GM18909 (cell line): ENCODE data around the gene SPNS1.
"Not testable (repeated sequence)": the region's sequence is repeated elsewhere in the genome, so short reads cannot be mapped to it uniquely, and the experiment has no call there.

Experiments used
- ATAC-seq: cut with Tn5 transposase; IDR thresholded peaks from one replicate; pipeline ENCODE4 v1.9.1; 2021; ENCODE audit warnings: mild to moderate bottlenecking; ENCODE audit not compliant: unreplicated experiment, poor library complexity

Gene SPNS1

GRCh38 chr16:28986492-28986891 lies 11.9 kb downstream of the SPNS1 start:
- no peak for ATAC-seq

GRCh38 chr16:28987170-28987853 lies 12.7 kb downstream of the SPNS1 start:
- no peak for ATAC-seq

DNA sequence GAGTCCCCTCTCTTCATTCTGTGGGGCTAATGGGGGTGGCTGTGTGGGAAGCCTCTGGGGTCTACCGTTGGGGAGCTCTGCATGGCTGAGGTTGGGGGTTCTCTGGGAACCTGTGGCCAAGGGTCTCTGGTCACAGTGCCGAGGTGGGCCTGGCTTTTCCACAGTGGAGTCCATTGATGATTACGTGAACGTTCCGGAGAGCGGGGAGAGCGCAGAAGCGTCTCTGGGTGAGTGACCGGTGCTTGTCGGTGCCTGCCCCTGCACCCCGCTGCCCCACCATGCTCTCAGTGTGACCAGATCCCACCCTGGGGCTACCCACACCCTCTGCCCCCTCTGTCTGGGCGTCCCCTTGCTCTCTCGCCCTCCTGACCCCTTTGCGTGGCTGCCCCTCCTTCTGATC lies 14.8 kb downstream of the SPNS1 start:
- no peak for ATAC-seq

GRCh38 chr16:28990375-28991040 lies 15.9 kb downstream of the SPNS1 start:
- ATAC-seq, result no peak

- ATAC-seq, result no peak
These were observed 17.1 kb downstream of the SPNS1 start for GRCh38 chr16:28991687-28992086.

GRCh38 chr16:28992496-28992895 lies 17.9 kb downstream of the SPNS1 start:
- no peak for ATAC-seq

GRCh38 chr16:28998837-28999236 lies 24.3 kb downstream of the SPNS1 start:
- ATAC-seq, result no peak

- ATAC-seq, result no peak
These were observed 25.0 kb downstream of the SPNS1 start for GRCh38 chr16:28999577-28999976.

- ATAC-seq, result no peak
These were observed 25.4 kb downstream of the SPNS1 start for GRCh38 chr16:29000019-29000418.

- not testable (repeated sequence) for ATAC-seq
These were observed 30.0 kb downstream of the SPNS1 start for GRCh38 chr16:29004496-29005139.

DNA sequence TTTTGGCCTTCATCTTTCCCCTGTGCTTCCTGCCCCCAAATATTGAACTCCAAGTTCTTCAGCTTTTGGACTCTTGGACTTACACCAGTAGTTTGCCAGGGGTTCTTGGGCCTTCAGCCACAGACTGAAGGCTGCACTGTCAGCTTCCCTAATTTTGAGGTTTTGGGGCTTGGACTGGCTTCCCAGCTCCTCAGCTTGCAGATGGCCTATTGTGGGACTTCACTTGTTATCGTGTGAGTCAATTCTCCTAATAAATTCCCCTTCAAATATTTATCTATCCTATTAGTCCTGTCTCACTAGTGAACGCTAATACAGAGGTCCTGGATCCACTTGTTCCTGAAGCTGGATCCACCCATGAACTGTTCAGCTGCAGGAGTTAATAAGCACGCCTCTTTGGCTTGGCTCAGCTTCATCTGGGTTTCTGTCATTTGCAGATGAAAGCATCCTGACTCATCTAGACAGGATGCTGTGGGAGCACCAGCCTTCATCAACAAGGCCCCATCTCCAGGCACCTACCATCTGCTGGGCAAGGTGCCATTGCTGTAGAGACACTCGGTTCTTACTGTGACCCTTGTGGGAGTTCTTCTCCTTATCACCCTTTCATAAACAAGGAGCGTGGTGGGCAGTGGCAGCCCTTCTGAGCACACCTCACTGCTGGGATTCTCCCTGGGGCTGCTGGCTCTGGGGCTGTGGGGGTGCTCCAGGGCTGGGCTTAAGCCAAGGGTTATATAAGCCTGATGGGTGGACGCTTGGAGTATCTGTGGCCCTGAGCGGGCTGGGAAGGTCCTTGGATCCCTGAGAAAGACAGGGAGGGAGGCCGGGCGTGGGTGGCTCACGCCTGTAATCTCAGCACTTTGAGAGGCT lies 33.4 kb downstream of the SPNS1 start:
- no peak for ATAC-seq

DNA sequence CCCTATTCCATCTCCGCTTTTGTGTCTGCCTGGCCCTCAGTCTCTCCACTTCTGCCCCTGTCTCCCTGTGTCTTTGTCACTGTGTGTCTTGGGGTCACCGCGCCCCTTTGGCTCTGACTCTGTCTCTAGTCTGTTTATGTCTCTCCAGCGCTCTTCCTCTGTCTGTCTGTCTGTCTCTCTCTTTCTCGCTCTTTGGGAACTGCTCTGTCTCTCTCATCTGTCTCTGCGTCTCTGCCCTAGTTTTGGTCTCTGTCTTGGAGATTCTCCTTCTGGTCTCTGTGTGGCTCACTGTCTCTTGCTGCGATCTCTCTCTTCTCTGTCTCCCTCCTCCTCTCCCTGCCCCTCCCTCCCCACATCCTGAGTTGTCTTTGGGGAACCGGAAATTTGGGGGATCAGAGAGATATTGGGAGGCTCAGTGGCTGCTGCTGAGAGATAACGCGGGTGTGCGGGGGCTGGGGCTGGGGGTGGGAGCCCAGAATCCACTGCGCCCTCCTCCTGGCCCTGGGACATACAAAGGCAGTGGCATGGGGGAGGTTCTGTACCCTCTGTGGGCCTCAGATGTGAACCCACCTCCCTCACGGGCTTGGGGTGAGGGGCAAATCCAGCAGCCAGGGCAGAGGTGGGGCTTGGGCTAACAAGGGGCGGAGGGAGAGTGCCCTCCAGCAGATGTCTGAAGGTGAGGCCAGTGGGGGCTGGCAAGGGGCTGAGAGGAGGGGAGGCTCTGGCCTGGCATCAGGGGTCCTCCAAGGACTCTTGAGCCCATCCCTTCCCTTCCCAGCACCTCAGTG lies 34.7 kb downstream of the SPNS1 start:
- ATAC-seq, result no peak

- ATAC-seq, result no peak
These were observed 35.2 kb downstream of the SPNS1 start for GRCh38 chr16:29009838-29010166.

GRCh38 chr16:29011112-29011511 lies 36.5 kb downstream of the SPNS1 start:
- no peak for ATAC-seq

DNA sequence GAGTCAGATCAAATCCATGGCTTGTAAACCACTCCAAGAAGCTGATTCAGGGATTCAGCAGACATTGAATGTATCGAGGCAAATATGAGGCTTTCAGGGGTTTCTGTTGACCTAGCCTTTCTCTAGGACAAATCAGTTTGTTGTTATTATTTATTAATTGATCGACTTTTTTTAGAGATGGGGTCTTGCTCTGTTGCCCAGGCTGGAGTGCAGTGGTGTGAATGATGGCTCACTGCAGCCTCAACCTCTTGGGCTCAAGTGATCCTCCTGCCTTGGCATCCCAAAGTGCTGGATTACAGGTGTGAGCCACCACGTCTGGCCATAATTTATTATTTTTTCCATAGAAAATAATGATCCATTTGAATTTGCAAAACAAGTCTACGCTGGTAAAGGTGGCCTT lies 37.3 kb downstream of the SPNS1 start:
- no peak for ATAC-seq

- no peak for ATAC-seq
These were observed 38.5 kb downstream of the SPNS1 start for GRCh38 chr16:29012913-29013553.

GRCh38 chr16:29014561-29015069 lies 40.0 kb downstream of the SPNS1 start:
- ATAC-seq, result no peak

- ATAC-seq, result no peak
These were observed 47.6 kb downstream of the SPNS1 start for GRCh38 chr16:29022196-29022595.
